Putamen (tissue), 1 donor: Measurements from ENCODE around the gene PRKAR1B.

Experiments used
- DNase-seq: peaks from one replicate; pipeline ENCODE4 v3.0.0-alpha.2; 2016; ENCODE audit warnings: low spot score

Gene PRKAR1B

DNA sequence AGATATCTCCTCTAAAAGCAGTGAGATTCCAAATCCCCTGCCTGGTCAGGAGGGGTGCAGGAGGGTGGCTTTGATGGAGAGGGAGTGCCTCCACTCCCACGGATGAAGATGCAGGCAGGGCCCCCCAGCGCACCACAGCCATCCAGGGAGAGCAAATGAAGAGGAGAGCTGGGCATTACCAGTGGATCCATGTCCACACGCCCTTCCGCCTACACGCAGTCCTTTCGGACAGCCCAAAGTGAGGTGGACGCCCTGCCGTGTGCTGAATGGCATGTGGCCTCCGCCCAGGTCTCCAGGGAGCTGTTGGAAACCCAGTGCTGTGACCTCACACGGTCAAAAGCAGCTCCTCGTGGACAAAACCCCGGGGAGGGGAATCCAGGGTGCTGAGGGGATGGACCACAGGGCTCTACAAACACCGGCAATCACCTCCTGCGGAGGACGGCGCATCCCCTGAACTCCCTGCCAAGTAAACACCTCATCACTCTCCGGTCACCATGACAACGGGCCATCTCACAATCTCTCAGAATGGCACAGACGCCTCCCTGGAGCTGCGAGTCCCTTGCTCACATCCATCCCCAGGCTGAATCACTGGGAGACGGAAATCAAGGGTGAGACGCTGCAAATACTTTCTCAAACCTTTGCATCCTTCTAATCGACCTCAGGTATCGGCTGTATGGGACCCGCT lies 35.6 kb downstream of the PRKAR1B start:
- no peak for DNase-seq

GRCh38 chr7:690478-691360 lies 36.4 kb downstream of the PRKAR1B start:
- DNase-seq = no peak

DNA sequence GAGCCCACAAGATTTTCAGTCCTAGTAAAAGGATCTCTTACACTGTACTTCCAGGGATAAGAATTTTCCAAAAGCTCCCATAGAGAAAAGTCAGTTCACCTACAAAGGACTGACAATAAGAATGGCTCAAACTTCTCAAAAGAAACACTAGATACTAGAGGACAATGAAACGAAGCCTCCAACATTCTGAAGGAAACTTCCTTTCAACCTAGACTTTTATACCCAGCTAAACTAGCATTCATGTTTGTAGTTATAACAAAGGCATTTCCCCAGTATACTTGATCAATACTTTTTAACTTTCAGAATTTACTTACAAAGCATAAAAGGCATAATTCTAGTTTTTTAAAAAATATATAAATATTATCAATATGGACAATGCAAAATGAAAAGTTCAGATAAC lies 41.5 kb downstream of the PRKAR1B start:
- DNase-seq = no peak

DNA sequence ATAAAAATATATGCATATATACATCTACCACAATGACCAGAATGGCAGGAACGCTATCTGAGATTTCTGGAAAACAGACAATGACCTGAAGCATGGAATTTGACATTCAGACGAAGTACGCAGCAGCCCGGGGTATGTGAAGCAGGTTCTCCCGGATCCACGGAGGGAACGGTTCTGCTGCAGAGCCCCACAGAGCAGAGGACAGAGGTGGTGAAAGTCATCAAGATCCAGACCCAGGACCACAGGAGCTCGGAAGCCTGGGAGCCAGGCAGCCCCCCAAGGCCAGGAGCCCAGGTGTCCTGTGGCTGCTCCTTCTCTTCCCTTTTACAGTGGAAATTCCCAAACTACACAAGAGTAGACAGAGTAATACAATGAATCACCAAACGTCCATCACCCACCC lies 42.7 kb downstream of the PRKAR1B start:
- no peak for DNase-seq

DNA sequence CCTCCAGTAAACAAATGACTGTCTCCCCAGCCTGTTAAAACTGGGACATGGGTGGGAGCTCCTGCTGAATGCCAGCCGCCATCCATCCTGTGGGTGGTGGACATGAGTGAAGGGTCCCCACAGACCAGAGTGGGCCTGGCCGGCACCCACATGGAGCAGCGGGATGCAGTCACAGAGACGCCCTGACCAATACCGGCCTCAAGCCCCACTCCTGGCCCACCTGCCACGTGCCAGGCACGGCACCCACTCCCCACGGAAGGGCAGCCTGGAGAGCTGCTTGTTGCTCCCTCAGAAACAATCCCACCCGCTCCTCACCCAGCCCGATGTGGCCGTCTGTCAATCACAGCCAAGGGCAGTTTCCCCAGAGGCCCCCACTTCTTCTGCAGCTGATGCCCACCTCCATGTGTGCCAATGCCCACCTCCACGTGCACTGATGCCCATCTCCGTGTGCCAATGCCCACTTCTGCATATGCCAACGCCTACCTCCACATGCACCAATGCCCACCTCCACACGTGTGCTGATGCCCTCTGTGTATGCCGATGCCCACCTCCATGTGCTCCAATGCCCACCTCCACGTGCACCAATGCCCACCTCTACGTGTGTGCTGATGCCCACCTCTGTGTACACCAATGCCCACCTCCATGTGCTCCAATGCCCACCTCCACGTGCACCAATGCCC lies 43.4 kb downstream of the PRKAR1B start:
- no peak for DNase-seq

GRCh38 chr7:682810-683209 lies 44.3 kb downstream of the PRKAR1B start:
- no peak for DNase-seq

- DNase-seq = no peak
These were observed 45.4 kb downstream of the PRKAR1B start for GRCh38 chr7:681551-682307.

DNA sequence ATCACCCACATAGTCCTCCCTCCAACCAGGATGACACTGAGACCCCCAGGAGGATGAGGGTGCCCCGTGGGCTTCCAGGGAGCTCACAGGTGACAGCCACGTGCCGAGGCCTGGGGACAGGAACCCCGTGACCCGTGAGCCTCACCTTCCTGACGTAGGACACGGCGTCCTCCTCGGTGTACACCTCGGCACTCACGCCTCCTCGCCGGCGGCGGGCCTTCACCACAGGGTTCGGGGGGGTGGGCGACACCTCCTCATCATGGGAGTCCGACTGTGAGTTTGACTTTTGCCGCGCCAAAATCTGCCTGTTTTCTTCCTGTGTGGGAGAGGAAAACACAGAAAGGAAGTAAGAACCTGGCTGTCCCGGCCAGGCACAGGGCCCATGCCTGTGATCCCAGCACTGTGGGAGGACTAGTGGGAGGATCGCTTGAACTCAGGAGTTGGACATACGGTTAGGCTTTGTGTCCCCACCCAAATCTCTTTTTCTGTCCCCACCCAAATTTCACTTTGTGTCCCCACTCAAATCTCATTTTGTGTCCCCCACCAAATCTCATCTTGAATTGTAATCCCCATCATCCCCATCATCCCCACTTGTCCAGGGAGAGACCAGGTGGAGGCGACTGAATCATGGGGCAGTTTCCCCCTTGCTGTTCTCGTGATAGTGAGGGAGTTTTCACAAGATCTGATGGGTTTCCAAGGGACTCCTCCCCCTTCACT lies 46.5 kb downstream of the PRKAR1B start:
- DNase-seq = no peak

GRCh38 chr7:676972-677385 lies 50.1 kb downstream of the PRKAR1B start:
- DNase-seq = no peak

DNA sequence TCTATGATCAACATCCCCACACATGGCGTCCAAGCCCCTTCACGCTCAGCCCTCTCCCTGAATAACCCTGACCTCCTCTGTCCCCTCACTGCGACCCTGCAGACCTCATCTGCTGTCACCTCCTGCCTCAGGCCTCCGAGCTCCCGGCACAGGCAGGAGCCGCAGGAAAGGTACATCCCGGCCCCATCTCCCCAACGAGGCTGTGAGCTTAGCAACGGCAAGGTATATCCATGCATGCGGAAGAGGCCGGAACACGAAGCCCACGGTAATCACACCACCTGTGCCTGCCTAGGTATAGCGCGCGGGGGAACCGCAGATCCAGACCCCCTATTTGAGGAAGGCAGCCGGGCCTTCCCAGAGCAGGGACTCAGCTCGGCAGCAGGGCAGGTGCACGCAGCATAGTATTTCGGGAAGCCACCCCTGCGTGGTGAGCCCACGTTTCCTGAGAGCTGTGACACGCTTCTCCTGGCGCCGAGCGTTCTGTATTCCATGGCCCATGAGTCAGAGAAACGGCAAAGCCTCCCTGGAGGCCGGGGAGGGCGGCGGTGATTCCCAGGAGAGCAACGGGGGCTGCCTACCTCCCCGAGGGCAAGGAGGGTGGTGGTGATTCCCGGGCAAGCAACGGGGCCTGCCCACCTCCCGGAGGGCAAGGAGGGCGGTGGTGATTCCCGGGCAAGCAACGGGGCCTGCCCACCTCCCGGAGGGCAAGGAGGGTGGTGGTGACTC lies 50.7 kb downstream of the PRKAR1B start:
- peak; percentile 69 for DNase-seq

GRCh38 chr7:674454-675410 lies 52.3 kb downstream of the PRKAR1B start:
- DNase-seq = peak; percentile 63

GRCh38 chr7:673681-674453 lies 53.2 kb downstream of the PRKAR1B start:
- DNase-seq = no peak

GRCh38 chr7:672891-673290 lies 54.2 kb downstream of the PRKAR1B start:
- DNase-seq = no peak

DNA sequence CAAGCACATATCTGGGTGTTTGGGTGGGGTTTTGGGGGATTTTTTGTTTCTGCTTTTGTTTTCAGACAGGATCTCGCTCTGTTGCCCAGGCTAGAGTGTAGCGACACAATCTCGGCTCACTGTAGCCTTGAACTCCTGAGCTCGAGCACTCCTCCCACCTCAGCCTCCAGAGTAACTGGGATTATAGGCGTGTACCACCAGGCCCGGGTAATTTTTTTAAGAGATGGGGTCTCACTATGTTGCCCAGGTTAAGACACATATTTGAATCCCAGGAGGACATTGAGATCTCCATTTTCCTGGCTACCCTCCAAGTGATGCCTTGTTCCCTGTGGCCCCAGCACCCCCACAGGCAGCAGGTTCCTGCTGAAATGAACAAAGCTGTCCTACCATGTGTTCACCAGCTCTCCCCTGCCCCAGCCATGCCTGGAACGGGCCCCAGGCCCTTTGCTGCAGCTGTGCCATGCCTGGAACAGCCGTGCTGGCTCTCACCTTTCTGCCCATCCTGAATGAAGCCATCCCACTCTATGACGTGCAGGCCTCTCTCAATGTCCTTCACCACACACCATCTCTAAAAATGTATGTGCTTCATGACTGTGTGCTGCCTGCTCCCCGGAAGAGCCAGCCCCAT lies 55.6 kb downstream of the PRKAR1B start:
- DNase-seq = no peak

DNA sequence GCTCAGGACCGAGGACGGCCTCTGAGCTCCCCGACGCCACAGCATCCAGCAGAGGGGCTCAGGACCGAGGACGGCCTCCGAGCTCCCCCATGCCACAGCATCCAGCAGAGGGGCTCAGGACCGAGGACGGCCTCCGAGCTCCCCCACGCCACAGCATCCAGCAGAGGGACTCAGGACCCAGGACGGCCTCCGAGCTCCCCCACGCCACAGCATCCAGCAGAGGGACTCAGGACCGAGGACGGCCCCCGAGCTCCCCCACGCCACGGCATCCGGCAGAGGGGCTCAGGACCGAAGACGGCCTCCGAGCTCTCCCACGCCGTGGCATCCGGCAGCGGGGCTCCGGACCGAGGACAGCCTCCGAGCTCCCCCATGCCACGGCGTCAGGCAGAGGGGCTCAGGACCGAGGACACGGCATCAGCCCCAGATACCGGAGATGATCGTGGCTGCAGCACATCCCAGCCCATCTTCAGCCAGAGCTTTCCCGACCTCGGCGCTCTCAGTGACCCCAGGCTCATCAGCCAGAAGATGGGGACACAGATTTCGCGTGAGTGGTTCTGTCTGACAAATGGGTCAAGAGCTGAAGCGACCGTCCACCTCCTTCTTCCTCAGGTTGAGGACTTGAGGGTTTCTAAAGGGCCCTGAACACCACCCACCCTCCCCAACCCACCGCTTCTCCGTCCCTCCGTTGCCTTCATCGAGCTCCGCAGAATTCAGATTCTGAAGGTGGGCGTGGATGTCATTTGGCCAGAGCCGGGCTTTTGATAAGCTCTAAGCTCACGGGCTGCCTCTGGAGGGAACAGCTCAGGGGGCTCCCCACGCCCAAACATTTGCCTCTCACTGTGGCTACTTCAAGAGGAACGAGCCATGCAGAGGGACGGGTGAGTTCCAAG lies 56.3 kb downstream of the PRKAR1B start:
- no peak for DNase-seq

DNA sequence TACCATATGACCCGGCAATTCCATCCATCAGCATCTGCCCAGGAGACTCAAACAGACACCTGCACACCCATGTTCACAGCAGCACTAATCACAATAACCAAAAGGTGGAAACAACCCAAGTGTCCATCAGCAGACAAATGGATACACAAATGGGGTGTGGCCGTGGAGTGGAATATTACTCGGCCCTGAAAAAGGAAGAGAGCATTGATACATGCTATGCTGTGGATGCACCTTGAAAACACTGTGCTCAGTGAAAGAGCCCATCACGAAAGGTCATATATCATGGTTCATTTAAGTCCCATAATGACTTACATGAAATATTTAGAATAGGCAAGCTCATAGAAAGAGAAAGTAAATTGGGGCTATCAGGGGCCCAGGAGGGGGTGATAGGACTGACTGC lies 58.1 kb downstream of the PRKAR1B start:
- DNase-seq = no peak
